SK-N-SH (cell line): ENCODE measurements around the gene VWF. TPM values are rescaled to one million over a fixed set of nuclear protein-coding genes. Genes with fewer than 3 reads are reported as not detected.

ENCODE experiments used
- CTCF ChIA-PET: fragments of 300-600, 350-600 bp; formaldehyde crosslinking; extraction: SDS; loops from one replicate; lab custom pipeline; 2021; lab: Yijun Ruan, JAX
- POLR2A ChIA-PET: fragments of 350-600 bp; sonication (Branson Sonifier 250); formaldehyde crosslinking; extraction: SDS; loops from one replicate; lab custom pipeline; 2020; ENCODE audit warnings: antibody characterized with exemption, inconsistent platforms; lab: Yijun Ruan, JAX
- DNase-seq: peaks from one replicate; pipeline ENCODE4 v3.0.0; 2012
- H2AFZ ChIP-seq: fragments of 200-600 bp; sonication (generic); 2 replicates; pipeline ENCODE4 v1.8.1; 2016; ENCODE audit warnings: antibody characterized with exemption, mild to moderate bottlenecking, low read depth
- H3F3A ChIP-seq: fragments of 200-600 bp; sonication (generic); replicated peaks from 2 replicates; pipeline ENCODE3; 2016; ENCODE audit warnings: antibody characterized with exemption, mild to moderate bottlenecking; ENCODE audit not compliant: insufficient read depth
- H3K27ac ChIP-seq, 2 experiments: fragments of 200-500 bp in 1 of 2; fragments of 200-600 bp in 1 of 2; sonication (Bioruptor generic) in 1 of 2; sonication (generic), shearing (Covaris generic) in 1 of 2; 2 replicates each; pipeline versions ENCODE4 v1.5.1 to v1.6.1; 2014 to 2016; ENCODE audit warnings: low read depth in 2 of 2, inconsistent platforms in 1 of 2, low read length in 1 of 2, mild to moderate bottlenecking in 1 of 2, mixed read lengths in 1 of 2
- H3K27me3 ChIP-seq: fragments of 200-600 bp; sonication (generic), shearing (Covaris generic); 2 replicates; pipeline ENCODE4 v1.6.1; 2016; ENCODE audit warnings: mixed run types; ENCODE audit not compliant: insufficient read depth
- H3K36me3 ChIP-seq, 2 experiments: fragments of 200-500 bp in 1 of 2; fragments of 200-600 bp in 1 of 2; sonication (Bioruptor generic) in 1 of 2; sonication (generic) in 1 of 2; replicated peaks in 1 of 2; 2 replicates each; pipeline versions ENCODE3 to v1.5.1; 2014 to 2016; ENCODE audit warnings: low read length in 1 of 2, mild to moderate bottlenecking in 1 of 2; ENCODE audit not compliant: insufficient read depth in 2 of 2, control insufficient read depth in 1 of 2
- H3K4me1 ChIP-seq, 2 experiments: fragments of 200-500 bp in 1 of 2; fragments of 200-600 bp in 1 of 2; sonication (Bioruptor generic) in 1 of 2; sonication (generic), shearing (Covaris generic) in 1 of 2; 2 replicates each; pipeline versions ENCODE4 v1.5.1 to v1.6.1; 2014 to 2016; ENCODE audit warnings: low read depth in 1 of 2, low read length in 1 of 2, mixed run types in 1 of 2; ENCODE audit not compliant: insufficient read depth in 2 of 2, control insufficient read depth in 1 of 2
- H3K4me2 ChIP-seq: fragments of 200-600 bp; sonication (generic), shearing (Covaris generic); 2 replicates; pipeline ENCODE4 v1.6.1; 2017; ENCODE audit warnings: mixed run types
- H3K4me3 ChIP-seq, 2 experiments: fragments of 200-500 bp in 1 of 2; fragments of 200-600 bp in 1 of 2; sonication (Bioruptor generic) in 1 of 2; sonication (generic), shearing (Covaris generic) in 1 of 2; 2 replicates each; pipeline versions ENCODE4 v1.5.1 to v1.8.1; 2014 to 2016; ENCODE audit warnings: low read depth in 2 of 2, inconsistent platforms in 1 of 2, low read length in 1 of 2, mild to moderate bottlenecking in 1 of 2, mixed read lengths in 1 of 2, moderate library complexity in 1 of 2
- H3K79me2 ChIP-seq: fragments of 200-600 bp; sonication (generic); 2 replicates; pipeline ENCODE4 v1.8.1; 2017; ENCODE audit warnings: mild to moderate bottlenecking; ENCODE audit not compliant: insufficient read depth
- H3K9ac ChIP-seq: fragments of 200-600 bp; sonication (generic); 2 replicates; pipeline ENCODE4 v1.6.1; 2017; ENCODE audit warnings: mixed run types
- H3K9me2 ChIP-seq: fragments of 200-600 bp; sonication (generic); 2 replicates; pipeline ENCODE4 v1.6.1; 2017; ENCODE audit warnings: mixed run types
- H3K9me3 ChIP-seq: fragments of 200-600 bp; sonication (generic); 2 replicates; pipeline ENCODE4 v1.6.1; 2017; ENCODE audit warnings: mixed run types, mild to moderate bottlenecking, moderate library complexity
- H4K20me1 ChIP-seq: fragments of 200-600 bp; sonication (generic); 2 replicates; pipeline ENCODE4 v1.6.1; 2017; ENCODE audit warnings: mild to moderate bottlenecking, mixed run types; ENCODE audit not compliant: insufficient read depth
- ELF1 ChIP-seq: IDR thresholded peaks from 2 replicates; pipeline ENCODE4 v1.4.0; 2012
- EP300 ChIP-seq, 2 experiments: IDR thresholded peaks; 2 replicates each; pipeline versions ENCODE4 v1.4.0 to v1.6.1; 2012; ENCODE audit warnings: borderline replicate concordance in 1 of 2, low read depth in 1 of 2, low read length in 1 of 2
- FOSL2 ChIP-seq: IDR thresholded peaks from 2 replicates; pipeline ENCODE4 v1.4.0; 2012; ENCODE audit warnings: low read depth, mild to moderate bottlenecking, moderate library complexity, borderline replicate concordance
- FOXJ3 ChIP-seq: sonication (generic); formaldehyde crosslinking; IDR thresholded peaks from 2 replicates; pipeline ENCODE4 v1.5.1; 2020; ENCODE audit warnings: mild to moderate bottlenecking, missing genetic modification reagents
- FOXM1 ChIP-seq: IDR thresholded peaks from 2 replicates; pipeline ENCODE4 v1.4.0; 2012; ENCODE audit warnings: low read depth, mild to moderate bottlenecking
- GABPA ChIP-seq: IDR thresholded peaks from 2 replicates; pipeline ENCODE4 v1.4.0; 2012; ENCODE audit warnings: low read depth, mild to moderate bottlenecking
- GATA2 ChIP-seq: sonication (generic); formaldehyde crosslinking; IDR thresholded peaks from 2 replicates; pipeline ENCODE4 v1.5.0; 2020; ENCODE audit warnings: mild to moderate bottlenecking, missing genetic modification reagents
- MEF2A ChIP-seq: IDR thresholded peaks from 2 replicates; pipeline ENCODE4 v1.4.0; 2012; ENCODE audit warnings: low read depth, borderline replicate concordance
- MXI1 ChIP-seq: IDR thresholded peaks from 2 replicates; pipeline ENCODE4 v1.6.1; 2012; ENCODE audit warnings: mild to moderate bottlenecking, low read depth, low read length, improper control_type of control experiment
- NRF1 ChIP-seq: IDR thresholded peaks from 2 replicates; pipeline ENCODE4 v1.6.1; 2012; ENCODE audit warnings: low read depth, mild to moderate bottlenecking, low read length
- RFX5 ChIP-seq: IDR thresholded peaks from 2 replicates; pipeline ENCODE4 v1.6.1; 2012; ENCODE audit warnings: mild to moderate bottlenecking, improper control_type of control experiment, low read length
- RXRA ChIP-seq: IDR thresholded peaks from 2 replicates; pipeline ENCODE4 v1.4.0; 2012; ENCODE audit warnings: low read depth, mild to moderate bottlenecking, borderline replicate concordance
- SMC3 ChIP-seq: IDR thresholded peaks from 2 replicates; pipeline ENCODE4 v1.6.1; 2012; ENCODE audit warnings: low read depth, low read length, improper control_type of control experiment
- TCF12 ChIP-seq: IDR thresholded peaks from 2 replicates; pipeline ENCODE4 v1.4.0; 2012
- YY1 ChIP-seq: IDR thresholded peaks from 2 replicates; pipeline ENCODE4 v1.4.0; 2012; ENCODE audit warnings: low read depth, mild to moderate bottlenecking
- WGBS: methylation state at CpG from one replicate; pipeline ENCODE4 v1.1.6; 2017; ENCODE audit warnings: low lambda C conversion rate; 5-methylcytosine and 5-hydroxymethylcytosine counted together
- polyA plus RNA-seq, 3 experiments: library from polyadenylated mRNA; depleted of rRNA; stranded (reverse); fragments of >200 nt; gene quantifications; 2 replicates each; pipeline ENCODE4 v1.2.3, GENCODE V29; 2012
- TF ChIP-seq, protein P1 (sequence below): fragments of 150-350 bp; IDR thresholded peaks from 2 replicates; pipeline ENCODE4 v1.6.1; 2017; ENCODE audit warnings: antibody characterized with exemption, low read length, low read depth, borderline replicate concordance
- TF ChIP-seq, protein P2 (sequence below): IDR thresholded peaks from 2 replicates; pipeline ENCODE4; 2012
- TF ChIP-seq, protein P3 (sequence below): IDR thresholded peaks from 2 replicates; pipeline ENCODE4 v1.6.1; 2012; ENCODE audit warnings: mild to moderate bottlenecking, low read depth, low read length, moderate library complexity
- TF ChIP-seq, protein P4 (sequence below): fragments of 200-600 bp; sonication (generic); IDR thresholded peaks from 2 replicates; pipeline ENCODE4 v1.6.1; 2017; ENCODE audit warnings: antibody characterized with exemption, mild to moderate bottlenecking, moderate library complexity

VWF gene
- polyA plus RNA-seq, 1 of the 3 experiments (the other 2 are of a cell fraction) = 0.12 TPM

DNA sequence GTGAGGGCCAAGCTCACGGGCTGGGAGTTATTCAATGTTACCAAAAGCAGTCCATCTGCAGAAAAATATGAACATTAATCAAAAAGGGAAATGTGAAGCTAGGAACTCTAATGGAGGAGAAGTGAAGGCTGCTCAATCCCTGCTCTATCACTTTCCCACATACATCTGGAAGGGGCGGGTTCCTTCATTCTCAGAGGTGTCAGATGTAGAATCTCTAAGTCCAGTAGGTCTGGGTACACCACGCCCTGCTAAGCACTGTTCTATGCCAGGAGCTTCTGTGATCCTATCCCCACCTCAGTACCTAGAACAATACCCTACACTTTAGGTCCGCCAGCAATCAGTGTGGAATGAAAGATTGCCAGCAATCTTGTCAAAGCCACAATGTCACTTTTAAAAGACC, 142.4 kb downstream of the VWF start:
- Histone ChIP-seq H3K27me3 (no peaks in the 10 kb centered on the region; the same call in 1 of the 2 replicates), H3K36me3 (no peaks in the 10 kb centered on the region), H3K9me2 (no peaks in the 10 kb centered on the region), H3K4me2 (no peak overlapping the region), H2AFZ (no peak overlapping the region), H3K4me1 (no peaks in the 10 kb centered on the region), H3K9ac (no peak overlapping the region), H3F3A (no peaks in the 10 kb centered on the region), H4K20me1 (no peaks in the 10 kb centered on the region), H3K79me2 (no peaks in the 10 kb centered on the region), H3K4me3 (no peak overlapping the region), H3K27ac (no peak overlapping the region), H3K9me3 (no peaks in the 10 kb centered on the region)
- no peak for DNase-seq
- POLR2A ChIA-PET = no interaction called here
- CTCF ChIA-PET = interaction anchor here (1.3 to 2.1 kb wide), 2 partner anchors 55 to 57 kb away, joined by 7 to 15 read pairs; no protein-coding TSS in a partner anchor
- TF ChIP-seq MXI1 (no peak), NRF1 (no peak), FOSL2 (no peak), RXRA (no peak), ELF1 (no peak), TCF12 (no peak)
- TF ChIP-seq, protein P1, sequence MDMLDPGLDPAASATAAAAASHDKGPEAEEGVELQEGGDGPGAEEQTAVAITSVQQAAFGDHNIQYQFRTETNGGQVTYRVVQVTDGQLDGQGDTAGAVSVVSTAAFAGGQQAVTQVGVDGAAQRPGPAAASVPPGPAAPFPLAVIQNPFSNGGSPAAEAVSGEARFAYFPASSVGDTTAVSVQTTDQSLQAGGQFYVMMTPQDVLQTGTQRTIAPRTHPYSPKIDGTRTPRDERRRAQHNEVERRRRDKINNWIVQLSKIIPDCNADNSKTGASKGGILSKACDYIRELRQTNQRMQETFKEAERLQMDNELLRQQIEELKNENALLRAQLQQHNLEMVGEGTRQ = no peak
- 27% methylated on average over 4 of the region's 4 CpGs for WGBS

DNA sequence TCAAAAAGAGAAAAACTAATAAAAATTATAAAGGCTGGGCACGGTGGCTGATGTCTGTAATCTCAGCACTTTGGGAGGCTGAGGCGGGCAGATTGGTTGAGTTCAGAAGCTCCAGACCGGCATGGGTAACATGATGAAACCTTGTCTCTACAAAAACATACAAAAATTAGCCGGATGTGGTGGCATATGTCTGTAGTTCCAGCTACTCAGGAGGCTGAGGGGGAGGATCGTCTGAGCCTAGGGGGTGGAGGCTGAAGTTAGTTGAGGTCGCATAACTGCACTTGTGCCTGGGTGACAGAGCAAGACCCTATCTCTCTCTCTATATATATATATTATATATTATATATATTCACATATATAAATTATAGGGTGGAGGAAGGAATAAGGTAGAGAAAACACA, 146.9 kb downstream of the VWF start:
- no peak for DNase-seq
- no peak for TF ChIP-seq MEF2A
- TF ChIP-seq SMC3 = no peak
- TF ChIP-seq, protein P2, sequence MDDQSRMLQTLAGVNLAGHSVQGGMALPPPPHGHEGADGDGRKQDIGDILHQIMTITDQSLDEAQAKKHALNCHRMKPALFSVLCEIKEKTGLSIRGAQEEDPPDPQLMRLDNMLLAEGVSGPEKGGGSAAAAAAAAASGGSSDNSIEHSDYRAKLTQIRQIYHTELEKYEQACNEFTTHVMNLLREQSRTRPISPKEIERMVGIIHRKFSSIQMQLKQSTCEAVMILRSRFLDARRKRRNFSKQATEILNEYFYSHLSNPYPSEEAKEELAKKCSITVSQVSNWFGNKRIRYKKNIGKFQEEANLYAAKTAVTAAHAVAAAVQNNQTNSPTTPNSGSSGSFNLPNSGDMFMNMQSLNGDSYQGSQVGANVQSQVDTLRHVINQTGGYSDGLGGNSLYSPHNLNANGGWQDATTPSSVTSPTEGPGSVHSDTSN = no peak
- no peak for TF ChIP-seq YY1
- no peak for TF ChIP-seq RFX5
- TF ChIP-seq, protein P1 = no peak
- TF ChIP-seq, protein P3, sequence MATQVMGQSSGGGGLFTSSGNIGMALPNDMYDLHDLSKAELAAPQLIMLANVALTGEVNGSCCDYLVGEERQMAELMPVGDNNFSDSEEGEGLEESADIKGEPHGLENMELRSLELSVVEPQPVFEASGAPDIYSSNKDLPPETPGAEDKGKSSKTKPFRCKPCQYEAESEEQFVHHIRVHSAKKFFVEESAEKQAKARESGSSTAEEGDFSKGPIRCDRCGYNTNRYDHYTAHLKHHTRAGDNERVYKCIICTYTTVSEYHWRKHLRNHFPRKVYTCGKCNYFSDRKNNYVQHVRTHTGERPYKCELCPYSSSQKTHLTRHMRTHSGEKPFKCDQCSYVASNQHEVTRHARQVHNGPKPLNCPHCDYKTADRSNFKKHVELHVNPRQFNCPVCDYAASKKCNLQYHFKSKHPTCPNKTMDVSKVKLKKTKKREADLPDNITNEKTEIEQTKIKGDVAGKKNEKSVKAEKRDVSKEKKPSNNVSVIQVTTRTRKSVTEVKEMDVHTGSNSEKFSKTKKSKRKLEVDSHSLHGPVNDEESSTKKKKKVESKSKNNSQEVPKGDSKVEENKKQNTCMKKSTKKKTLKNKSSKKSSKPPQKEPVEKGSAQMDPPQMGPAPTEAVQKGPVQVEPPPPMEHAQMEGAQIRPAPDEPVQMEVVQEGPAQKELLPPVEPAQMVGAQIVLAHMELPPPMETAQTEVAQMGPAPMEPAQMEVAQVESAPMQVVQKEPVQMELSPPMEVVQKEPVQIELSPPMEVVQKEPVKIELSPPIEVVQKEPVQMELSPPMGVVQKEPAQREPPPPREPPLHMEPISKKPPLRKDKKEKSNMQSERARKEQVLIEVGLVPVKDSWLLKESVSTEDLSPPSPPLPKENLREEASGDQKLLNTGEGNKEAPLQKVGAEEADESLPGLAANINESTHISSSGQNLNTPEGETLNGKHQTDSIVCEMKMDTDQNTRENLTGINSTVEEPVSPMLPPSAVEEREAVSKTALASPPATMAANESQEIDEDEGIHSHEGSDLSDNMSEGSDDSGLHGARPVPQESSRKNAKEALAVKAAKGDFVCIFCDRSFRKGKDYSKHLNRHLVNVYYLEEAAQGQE = no peak
- no peak for TF ChIP-seq MXI1
- no peak for TF ChIP-seq EP300 (IDR thresholded peaks at IDR 0.05; ENCODE audit: borderline replicate concordance in 1 of 2, low read depth in 1 of 2, low read length in 1 of 2)
- no peak for TF ChIP-seq NRF1
- TF ChIP-seq GATA2 = no peak
- no peak for TF ChIP-seq FOXJ3 (CRISPR knock-in tag)
- TF ChIP-seq, protein P4, sequence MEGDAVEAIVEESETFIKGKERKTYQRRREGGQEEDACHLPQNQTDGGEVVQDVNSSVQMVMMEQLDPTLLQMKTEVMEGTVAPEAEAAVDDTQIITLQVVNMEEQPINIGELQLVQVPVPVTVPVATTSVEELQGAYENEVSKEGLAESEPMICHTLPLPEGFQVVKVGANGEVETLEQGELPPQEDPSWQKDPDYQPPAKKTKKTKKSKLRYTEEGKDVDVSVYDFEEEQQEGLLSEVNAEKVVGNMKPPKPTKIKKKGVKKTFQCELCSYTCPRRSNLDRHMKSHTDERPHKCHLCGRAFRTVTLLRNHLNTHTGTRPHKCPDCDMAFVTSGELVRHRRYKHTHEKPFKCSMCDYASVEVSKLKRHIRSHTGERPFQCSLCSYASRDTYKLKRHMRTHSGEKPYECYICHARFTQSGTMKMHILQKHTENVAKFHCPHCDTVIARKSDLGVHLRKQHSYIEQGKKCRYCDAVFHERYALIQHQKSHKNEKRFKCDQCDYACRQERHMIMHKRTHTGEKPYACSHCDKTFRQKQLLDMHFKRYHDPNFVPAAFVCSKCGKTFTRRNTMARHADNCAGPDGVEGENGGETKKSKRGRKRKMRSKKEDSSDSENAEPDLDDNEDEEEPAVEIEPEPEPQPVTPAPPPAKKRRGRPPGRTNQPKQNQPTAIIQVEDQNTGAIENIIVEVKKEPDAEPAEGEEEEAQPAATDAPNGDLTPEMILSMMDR = no peak
- no peak for TF ChIP-seq FOXM1
- no peak for TF ChIP-seq GABPA
- Histone ChIP-seq H4K20me1 (no peaks in the 10 kb centered on the region), H3K4me2 (no peak overlapping the region), H3K9ac (no peak overlapping the region), H3K9me2 (no peaks in the 10 kb centered on the region), H3K4me3 (no peak overlapping the region), H3K79me2 (no peaks in the 10 kb centered on the region), H3K27ac (no peak overlapping the region), H3F3A (no peaks in the 10 kb centered on the region), H3K9me3 (no peaks in the 10 kb centered on the region), H3K36me3 (no peaks in the 10 kb centered on the region), H3K27me3 (peaks cover 36% of the 10 kb centered on the region; the same call in 1 of the 2 replicates), H3K4me1 (no peaks in the 10 kb centered on the region), H2AFZ (no peak overlapping the region)
- CTCF ChIA-PET = interaction anchor here (2.0 to 2.3 kb wide), 2 partner anchors 11 kb away, joined by 6 to 14 read pairs; no protein-coding TSS in a partner anchor
- WGBS = 44% methylated on average over 6 of the region's 6 CpGs
- POLR2A ChIA-PET = no interaction called here
